K562 (cell line): ENCODE measurements around the gene OSCP1. TPM values are rescaled to one million over a fixed set of nuclear protein-coding genes. Genes with fewer than 3 reads are reported as not detected.

Experiments used
- ARID4B ChIP-seq: sonication (generic); formaldehyde crosslinking; IDR thresholded peaks from 2 replicates; pipeline ENCODE4 v1.8.0; 2022; ENCODE audit warnings: mild to moderate bottlenecking, missing genetic modification reagents
- ARNT ChIP-seq, 2 experiments: fragments of 450-650 bp; IDR thresholded peaks; 2 replicates each; pipeline ENCODE4 v1.6.1; 2016; ENCODE audit warnings: mild to moderate bottlenecking in 1 of 2
- BRF1 ChIP-seq: IDR thresholded peaks from 3 replicates; pipeline ENCODE4 v1.6.1; 2011; ENCODE audit warnings: borderline replicate concordance, mild to moderate bottlenecking; ENCODE audit not compliant: insufficient read length; ENCODE audit errors: extremely low read depth
- EHMT2 ChIP-seq: fragments of 450-650 bp; IDR thresholded peaks from 2 replicates; pipeline ENCODE4 v1.6.1; 2018; ENCODE audit warnings: antibody characterized with exemption
- EWSR1 ChIP-seq: fragments of 450-650 bp; IDR thresholded peaks from 2 replicates; pipeline ENCODE4 v1.6.1; 2018; ENCODE audit warnings: borderline replicate concordance, mild to moderate bottlenecking, low read depth, moderate library complexity; ENCODE audit not compliant: partially characterized antibody
- FOXP1 ChIP-seq: sonication (generic); formaldehyde crosslinking; IDR thresholded peaks from 2 replicates; pipeline ENCODE4 v1.8.0; 2022; ENCODE audit warnings: mild to moderate bottlenecking, missing genetic modification reagents
- HDAC2 ChIP-seq: fragments of 450-650 bp; IDR thresholded peaks from 2 replicates; pipeline ENCODE4 v1.6.1; 2016; ENCODE audit warnings: mild to moderate bottlenecking
- LCOR ChIP-seq: sonication (generic); formaldehyde crosslinking; IDR thresholded peaks from 2 replicates; pipeline ENCODE4 v1.8.0; 2022; ENCODE audit warnings: mild to moderate bottlenecking, missing genetic modification reagents
- PCBP1 ChIP-seq: fragments of 200-400 bp; formaldehyde crosslinking; IDR thresholded peaks from 2 replicates; pipeline ENCODE4 v1.6.1; 2018; ENCODE audit warnings: mild to moderate bottlenecking, low read depth, low read length; ENCODE audit not compliant: poor library complexity, severe bottlenecking
- POLR2H ChIP-seq: IDR thresholded peaks from 2 replicates; pipeline ENCODE4 v1.6.1; 2016; ENCODE audit warnings: missing genetic modification characterization, low read depth, mild to moderate bottlenecking, control low read depth, missing compliant biosample characterization, moderate library complexity
- RBM22 ChIP-seq: fragments of 200-400 bp; formaldehyde crosslinking; IDR thresholded peaks from 2 replicates; pipeline ENCODE4 v1.6.1; 2018; ENCODE audit warnings: low read length, low read depth; ENCODE audit not compliant: poor library complexity, severe bottlenecking
- SIN3A ChIP-seq, 2 experiments: fragments of 150-350 bp in 1 of 2; IDR thresholded peaks; 2 replicates each; pipeline ENCODE4 v1.6.1; 2011 to 2016; ENCODE audit warnings: borderline replicate concordance in 2 of 2, low read depth in 2 of 2, low read length in 2 of 2, mild to moderate bottlenecking in 2 of 2, moderate library complexity in 2 of 2; ENCODE audit not compliant: control insufficient read depth in 1 of 2
- ZBTB1 ChIP-seq: sonication (generic); formaldehyde crosslinking; IDR thresholded peaks from 2 replicates; pipeline ENCODE4 v1.8.1; 2023; ENCODE audit warnings: missing genetic modification reagents, low read depth, mild to moderate bottlenecking, borderline replicate concordance
- ZNF740 ChIP-seq, 3 experiments: fragments of 200-800 bp in 1 of 3; sonication (Bioruptor generic) in 1 of 3; sonication (generic) in 1 of 3; formaldehyde crosslinking in 1 of 3; IDR thresholded peaks; 2 replicates each; pipeline versions ENCODE4 v1.6.1 to v1.8.0; 2016 to 2022; ENCODE audit warnings: mild to moderate bottlenecking in 2 of 3, missing compliant biosample characterization in 2 of 3, missing genetic modification characterization in 2 of 3, missing genetic modification reagents in 1 of 3
- ZSCAN29 ChIP-seq: fragments of 450-650 bp; IDR thresholded peaks from 2 replicates; pipeline ENCODE4 v1.6.1; 2017
- polyA plus RNA-seq, 8 experiments: library from polyadenylated mRNA; depleted of rRNA in 4 of 8; stranded (reverse) in 5 of 8; unstranded in 3 of 8; fragments of >200 nt; fragmentation: Nextera tagmentation in 2 of 8; fragmentation: Illumina TruSeq in 1 of 8; extraction: Ambion mirVana in 2 of 8; extraction: Trizol in 1 of 8; gene quantifications; 2 replicates each; pipeline versions ENCODE4 v1.2.1 to v1.2.3, GENCODE V29; 2011 to 2014; ENCODE audit warnings: inconsistent platforms in 1 of 8, missing spikeins in 1 of 8
- total RNA-seq, 7 experiments: library from RNA; depleted of rRNA in 6 of 7; stranded (reverse); fragments of >200 nt in 6 of 7; fragmentation: Illumina TruSeq in 2 of 7; extraction: Trizol in 2 of 7; gene quantifications; 2 replicates each; pipeline versions ENCODE4 v1.2.1 to v1.2.3, GENCODE V29; 2011 to 2021; ENCODE audit warnings: low replicate concordance in 1 of 7
- TF ChIP-seq, protein P1 (sequence below), 2 experiments: IDR thresholded peaks; 2 replicates each; pipeline ENCODE4 v1.6.1; 2012; ENCODE audit warnings: improper control_type of control experiment in 2 of 2, low read depth in 2 of 2, low read length in 2 of 2, borderline replicate concordance in 1 of 2

The OSCP1 gene
- total and polyA plus RNA-seq, 9 of the 15 experiments (the other 6 are each of a cell fraction or from before 2014, with no cell fraction given) = 0.15 to 0.40 (median 0.33) TPM; not detected in 5

GRCh38 chr1:36463803-36464604 lies 13.8 kb upstream of the OSCP1 start, which contains the start of gene MRPS15 (continued):
- TF ChIP-seq EHMT2 (peak; percentile 83), ARID4B (CRISPR knock-in tag) (peak; percentile 100), SIN3A (IDR thresholded peaks at IDR 0.05; ENCODE audit: borderline replicate concordance in 2 of 2, control insufficient read depth in 1 of 2, low read depth in 2 of 2, low read length in 2 of 2) (peak; percentile 97 to 98), ZSCAN29 (peak; percentile 79), HDAC2 (peak; percentile 96), LCOR (peak; percentile 95), PCBP1 (peak; percentile 48), ZBTB1 (CRISPR knock-in tag) (peak; percentile 56; the same call in 1 of the 2 replicates), EWSR1 (no peak), ARNT (IDR thresholded peaks at IDR 0.05) (peak in 1 of 2 experiments; percentile 84; a peak in 2 of 4 replicates), POLR2H (tag) (peak; percentile 93), RBM22 (peak; percentile 92), FOXP1 (CRISPR knock-in tag) (peak; percentile 90), BRF1 (no peak), ZNF740 (CRISPR knock-in tag; IDR thresholded peaks at IDR 0.05) (0 out of 2 replicates have a peak, but pooled peaks have one; percentile 24), ZNF740 (tag; IDR thresholded peaks at IDR 0.05) (no peak)
- TF ChIP-seq, protein P1, sequence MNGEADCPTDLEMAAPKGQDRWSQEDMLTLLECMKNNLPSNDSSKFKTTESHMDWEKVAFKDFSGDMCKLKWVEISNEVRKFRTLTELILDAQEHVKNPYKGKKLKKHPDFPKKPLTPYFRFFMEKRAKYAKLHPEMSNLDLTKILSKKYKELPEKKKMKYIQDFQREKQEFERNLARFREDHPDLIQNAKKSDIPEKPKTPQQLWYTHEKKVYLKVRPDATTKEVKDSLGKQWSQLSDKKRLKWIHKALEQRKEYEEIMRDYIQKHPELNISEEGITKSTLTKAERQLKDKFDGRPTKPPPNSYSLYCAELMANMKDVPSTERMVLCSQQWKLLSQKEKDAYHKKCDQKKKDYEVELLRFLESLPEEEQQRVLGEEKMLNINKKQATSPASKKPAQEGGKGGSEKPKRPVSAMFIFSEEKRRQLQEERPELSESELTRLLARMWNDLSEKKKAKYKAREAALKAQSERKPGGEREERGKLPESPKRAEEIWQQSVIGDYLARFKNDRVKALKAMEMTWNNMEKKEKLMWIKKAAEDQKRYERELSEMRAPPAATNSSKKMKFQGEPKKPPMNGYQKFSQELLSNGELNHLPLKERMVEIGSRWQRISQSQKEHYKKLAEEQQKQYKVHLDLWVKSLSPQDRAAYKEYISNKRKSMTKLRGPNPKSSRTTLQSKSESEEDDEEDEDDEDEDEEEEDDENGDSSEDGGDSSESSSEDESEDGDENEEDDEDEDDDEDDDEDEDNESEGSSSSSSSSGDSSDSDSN (IDR thresholded peaks at IDR 0.05; ENCODE audit: borderline replicate concordance in 1 of 2, low read depth in 2 of 2, low read length in 2 of 2) = 0 out of 4 replicates have a peak, but pooled peaks of 1 of the 2 experiments have one; percentile 61
